GM19452 (cell line): ENCODE data around the gene SYMPK.
A peak's percentile ranks its signal among the peaks of the same experiment; 100 is the strongest.

Experiments used
- ATAC-seq: cut with Tn5 transposase; IDR thresholded peaks from one replicate; pipeline ENCODE4 v1.9.1; 2021; ENCODE audit not compliant: unreplicated experiment

The SYMPK gene

GRCh38 chr19:45886427-45887199 is 23.7 kb upstream of the SYMPK start:
- peak; percentile 43 for ATAC-seq

GRCh38 chr19:45885556-45886426 is 22.8 kb upstream of the SYMPK start, which contains the start of gene IRF2BP1:
Gene IRF2BP1 (minus strand): TSS chr19:45886141. CDS start chr19:45885774, 367 bp downstream.
- peak; percentile 57 for ATAC-seq

DNA sequence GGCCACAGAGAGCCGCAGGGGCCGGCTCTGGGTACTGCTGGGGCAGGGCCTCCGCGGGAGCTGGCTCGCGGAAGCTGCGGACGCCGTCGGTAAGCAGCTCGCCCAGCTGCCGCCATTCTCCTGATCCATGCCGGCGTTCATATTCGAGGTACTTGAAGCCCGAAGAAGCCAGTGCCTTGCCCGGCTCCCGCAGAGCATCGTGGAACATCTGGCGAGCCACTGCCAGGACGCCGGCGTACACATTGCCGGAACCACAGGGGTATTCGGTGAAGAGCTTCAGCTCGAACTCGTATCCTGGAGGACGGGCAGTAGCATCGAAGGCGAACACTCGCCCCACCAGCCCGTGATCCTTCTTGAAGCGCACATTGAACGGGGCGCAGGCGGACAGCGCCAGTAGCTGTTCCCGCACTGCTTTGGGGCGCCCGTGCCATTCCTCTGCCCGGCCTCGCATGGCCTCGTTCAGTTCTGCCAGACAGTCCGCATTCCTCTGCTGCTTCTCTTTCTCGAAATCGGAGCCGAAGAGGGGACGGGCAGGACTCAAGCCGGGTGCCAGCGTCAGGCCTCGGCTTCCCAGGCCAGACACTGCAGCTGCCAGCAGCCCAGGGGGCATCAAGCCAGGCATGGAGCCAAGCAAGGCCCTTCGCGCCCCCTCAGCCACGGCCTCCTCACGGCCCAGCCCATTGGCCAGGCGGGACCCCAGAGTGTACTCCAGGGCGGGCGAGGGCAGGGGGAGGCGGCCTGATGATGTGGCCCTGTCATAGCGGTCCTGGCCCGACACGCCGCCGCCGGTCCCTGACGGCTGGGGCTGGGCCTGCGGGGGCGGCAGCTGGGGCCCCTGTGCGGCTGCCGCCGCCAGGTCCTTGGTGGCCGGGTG is 22.0 kb upstream of the SYMPK start:
- no peak for ATAC-seq

- ATAC-seq = no peak
These were observed 21.1 kb upstream of the SYMPK start for GRCh38 chr19:45883881-45884681.

DNA sequence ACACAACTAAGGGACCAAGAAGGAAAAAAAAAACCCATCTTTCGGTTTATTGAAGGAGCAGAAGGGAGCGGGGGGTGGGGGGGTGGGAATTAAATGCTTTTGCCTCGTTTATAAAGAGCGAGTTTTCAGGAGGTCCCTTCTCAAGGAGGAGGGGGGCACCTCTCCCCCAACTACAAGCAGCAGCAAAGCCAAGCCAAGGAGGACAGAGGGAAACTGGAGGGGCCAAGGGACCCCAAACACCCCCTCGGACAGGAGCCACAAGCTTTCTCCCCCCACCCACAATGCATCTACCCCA is 20.6 kb upstream of the SYMPK start:
- ATAC-seq = no peak

- ATAC-seq = no peak
These were observed 20.0 kb upstream of the SYMPK start for GRCh38 chr19:45882652-45883585.

DNA sequence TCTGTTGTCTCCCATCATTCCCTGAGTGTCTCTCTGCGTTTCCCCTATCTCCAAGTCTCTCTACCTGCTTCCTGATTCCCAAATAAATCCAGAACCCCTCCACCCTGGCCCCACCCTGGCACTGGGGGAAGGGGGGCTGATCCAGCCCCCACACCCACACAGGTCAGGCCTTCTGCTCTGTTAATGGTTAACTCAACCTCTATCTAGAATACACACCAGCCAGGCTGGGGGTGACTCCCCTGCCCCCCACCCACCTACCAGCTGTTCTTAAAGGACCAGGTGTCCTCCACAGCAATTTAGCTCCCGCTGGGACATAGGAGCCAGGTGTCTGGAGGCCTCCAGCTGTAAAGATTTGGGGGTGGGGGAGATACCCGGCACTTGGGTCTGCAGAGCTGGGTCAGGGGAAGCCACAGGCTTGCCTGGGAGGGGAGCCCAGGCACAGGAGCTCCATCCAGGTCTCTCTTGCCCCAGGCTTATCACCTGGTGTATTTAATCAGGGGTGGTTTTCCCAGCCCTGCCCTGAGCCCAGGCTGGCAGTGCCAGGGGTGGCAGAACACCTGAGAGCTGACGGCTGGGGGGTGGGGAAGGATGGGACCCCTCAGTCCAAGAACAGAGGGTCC is 19.1 kb upstream of the SYMPK start:
- no peak for ATAC-seq

GRCh38 chr19:45881082-45881908 is 18.3 kb upstream of the SYMPK start:
- no peak for ATAC-seq

DNA sequence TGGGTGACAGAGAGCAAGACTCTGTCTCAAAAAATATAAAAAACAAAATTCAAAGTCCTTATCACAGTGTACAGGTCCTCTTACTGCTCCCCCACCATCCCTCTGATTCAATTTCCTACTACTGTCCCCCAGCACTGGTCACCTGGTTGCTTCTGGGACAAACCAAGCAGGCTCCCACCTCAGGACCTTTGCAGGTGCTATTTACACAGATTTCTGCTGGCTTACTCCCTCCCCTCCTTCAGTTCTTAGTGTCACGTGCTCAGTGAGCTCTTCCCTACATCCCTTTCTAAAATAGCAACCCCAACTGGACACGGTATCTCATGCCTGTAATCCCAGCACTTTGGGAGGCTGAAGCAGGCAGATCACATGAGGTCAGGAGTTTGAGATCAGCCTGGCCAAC is 17.0 kb upstream of the SYMPK start:
- ATAC-seq = no peak

GRCh38 chr19:45879055-45879454 is 16.1 kb upstream of the SYMPK start:
- no peak for ATAC-seq

- ATAC-seq = no peak
These were observed 15.3 kb upstream of the SYMPK start for GRCh38 chr19:45878043-45878794.

- ATAC-seq = no peak
These were observed 13.7 kb upstream of the SYMPK start for GRCh38 chr19:45876411-45877197.

GRCh38 chr19:45876161-45876410 is 13.1 kb upstream of the SYMPK start:
- ATAC-seq = no peak

DNA sequence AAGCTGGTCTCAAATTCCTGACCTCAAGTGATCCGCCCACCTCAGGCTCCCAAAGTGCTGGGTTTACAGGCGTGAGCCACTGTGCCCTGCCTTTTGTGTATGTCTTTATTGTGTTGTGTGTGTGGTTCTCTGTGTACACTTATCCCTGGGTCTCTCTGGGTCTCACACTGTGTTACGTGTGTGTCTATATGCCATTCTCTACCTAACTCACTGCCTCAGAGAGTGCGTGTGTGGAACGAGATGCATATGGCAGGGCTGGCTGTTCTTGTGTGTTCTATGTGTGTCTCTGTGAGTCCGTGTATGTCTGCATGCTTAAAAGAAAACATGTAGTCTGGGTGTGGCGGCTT is 11.6 kb upstream of the SYMPK start:
- no peak for ATAC-seq

- ATAC-seq = no peak
These were observed 10.3 kb upstream of the SYMPK start for GRCh38 chr19:45873219-45873772.

- no peak for ATAC-seq
These were observed 9.4 kb upstream of the SYMPK start for GRCh38 chr19:45872095-45872919.
